ENCODE data around the gene CALML4. TPM values are rescaled to one million over a fixed set of nuclear protein-coding genes. Genes with fewer than 3 reads are reported as not detected.

The CALML4 gene
- total RNA-seq, 1 donor from 2014 or later, result 0.91 TPM

GRCh38 chr15:68229386-68230156, 24.4 kb upstream of the CALML4 start, which contains the start of gene CLN6:
Gene CLN6 (minus strand): TSS chr15:68229728. CDS start chr15:68229584, 144 bp downstream.
- Mint-ChIP-seq H3K9me3 (ENCODE audit: unreplicated experiment) (no peaks in the 10 kb centered on the region), H3K27ac (ENCODE audit: unreplicated experiment) (peak within 1 kb of the TSS; percentile 79), H3K27me3 (ENCODE audit: low read depth, unreplicated experiment) (peaks cover 5% of the 10 kb centered on the region), H3K4me3 (ENCODE audit: unreplicated experiment) (peak within 1 kb of the TSS; percentile 94), H3K36me3 (ENCODE audit: low read depth, unreplicated experiment) (no peaks in the 10 kb centered on the region), H3K4me1 (ENCODE audit: low read depth, unreplicated experiment) (peaks cover 17% of the 10 kb centered on the region)
- no peaks in the 10 kb centered on the region for H3K36me3 ChIP-seq (ENCODE audit: insufficient read depth, low read length)
- H3K9ac ChIP-seq (ENCODE audit: low read length), result peak within 1 kb of the TSS; percentile 85
- peak within 1 kb of the TSS; percentile 92 for H3K4me2 ChIP-seq (ENCODE audit: low read length)
- H3K9me3 ChIP-seq (ENCODE audit: insufficient read depth, low read depth, low read length), result no peaks in the 10 kb centered on the region
- H3K79me2 ChIP-seq (ENCODE audit: insufficient read depth, low read length), result peaks cover 47% of the 10 kb centered on the region
- H2AFZ ChIP-seq (ENCODE audit: low read depth, low read length), result peak within 1 kb of the TSS; percentile 91
- H3K27ac ChIP-seq (ENCODE audit: low read depth, low read length), result peak within 1 kb of the TSS; percentile 75
- peak; percentile 55 for DNase-seq (ENCODE audit: low read depth)
- peaks cover 14% of the 10 kb centered on the region for H3K4me1 ChIP-seq (ENCODE audit: insufficient read depth, low read length)
- H3K4me3 ChIP-seq (ENCODE audit: insufficient read depth, low read depth, low read length), result peak within 1 kb of the TSS; percentile 68
- TF ChIP-seq, protein P1, sequence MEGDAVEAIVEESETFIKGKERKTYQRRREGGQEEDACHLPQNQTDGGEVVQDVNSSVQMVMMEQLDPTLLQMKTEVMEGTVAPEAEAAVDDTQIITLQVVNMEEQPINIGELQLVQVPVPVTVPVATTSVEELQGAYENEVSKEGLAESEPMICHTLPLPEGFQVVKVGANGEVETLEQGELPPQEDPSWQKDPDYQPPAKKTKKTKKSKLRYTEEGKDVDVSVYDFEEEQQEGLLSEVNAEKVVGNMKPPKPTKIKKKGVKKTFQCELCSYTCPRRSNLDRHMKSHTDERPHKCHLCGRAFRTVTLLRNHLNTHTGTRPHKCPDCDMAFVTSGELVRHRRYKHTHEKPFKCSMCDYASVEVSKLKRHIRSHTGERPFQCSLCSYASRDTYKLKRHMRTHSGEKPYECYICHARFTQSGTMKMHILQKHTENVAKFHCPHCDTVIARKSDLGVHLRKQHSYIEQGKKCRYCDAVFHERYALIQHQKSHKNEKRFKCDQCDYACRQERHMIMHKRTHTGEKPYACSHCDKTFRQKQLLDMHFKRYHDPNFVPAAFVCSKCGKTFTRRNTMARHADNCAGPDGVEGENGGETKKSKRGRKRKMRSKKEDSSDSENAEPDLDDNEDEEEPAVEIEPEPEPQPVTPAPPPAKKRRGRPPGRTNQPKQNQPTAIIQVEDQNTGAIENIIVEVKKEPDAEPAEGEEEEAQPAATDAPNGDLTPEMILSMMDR (IDR thresholded peaks at IDR 0.05; ENCODE audit: insufficient read depth, low read depth, low read length), result no peak
- TF ChIP-seq EZH2 (IDR thresholded peaks at IDR 0.05; ENCODE audit: insufficient read depth, low read length), result no peak
- no peak for FAIRE-seq
- H3K27me3 ChIP-seq (ENCODE audit: insufficient read depth, low read length), result no peaks in the 10 kb centered on the region
- H4K20me1 ChIP-seq (ENCODE audit: insufficient read depth, low read length), result peaks cover 21% of the 10 kb centered on the region

DNA sequence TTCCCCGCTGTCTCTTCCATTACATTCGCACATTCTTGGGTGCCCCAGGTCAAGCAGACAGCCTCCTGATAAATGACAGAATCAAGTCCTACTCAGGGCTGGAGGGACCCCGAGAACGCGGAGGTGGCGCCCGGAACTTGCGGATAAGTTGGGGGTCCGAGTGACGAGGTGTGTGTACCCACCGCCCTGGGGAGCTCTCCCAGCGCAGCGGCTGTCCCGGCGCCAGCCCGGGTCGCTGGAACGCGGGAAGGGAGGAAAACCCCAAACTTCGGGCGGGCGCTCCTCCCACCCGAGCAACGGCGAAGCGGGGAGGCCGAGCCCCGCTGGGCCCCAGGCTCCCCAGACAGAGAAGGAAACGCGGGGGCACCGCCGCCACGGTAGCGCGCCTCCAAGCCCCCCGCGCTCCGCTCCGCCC, 23.8 kb upstream of the CALML4 start:
- no peak for DNase-seq (ENCODE audit: low read depth)

More for the DNA sequence above, 23.8 kb upstream of the CALML4 start:
- peaks cover 19% of the 10 kb centered on the region for H3K4me1 Mint-ChIP-seq (ENCODE audit: low read depth, unreplicated experiment)
- H3K4me3 Mint-ChIP-seq (ENCODE audit: unreplicated experiment), result peak overlapping the region; percentile 91
- TF ChIP-seq, protein P1 (IDR thresholded peaks at IDR 0.05; ENCODE audit: insufficient read depth, low read depth, low read length), result no peak
- no peak for TF ChIP-seq EZH2 (IDR thresholded peaks at IDR 0.05; ENCODE audit: insufficient read depth, low read length)
- no peaks in the 10 kb centered on the region for H3K9me3 Mint-ChIP-seq (ENCODE audit: unreplicated experiment)
- peaks cover 53% of the 10 kb centered on the region for H3K79me2 ChIP-seq (ENCODE audit: insufficient read depth, low read length)
- H3K9ac ChIP-seq (ENCODE audit: low read length), result peak overlapping the region; percentile 85
- H3K36me3 Mint-ChIP-seq (ENCODE audit: low read depth, unreplicated experiment), result no peaks in the 10 kb centered on the region
- H2AFZ ChIP-seq (ENCODE audit: low read depth, low read length), result peak overlapping the region; percentile 91
- peak overlapping the region; percentile 68 for H3K4me3 ChIP-seq (ENCODE audit: insufficient read depth, low read depth, low read length)
- H3K4me1 ChIP-seq (ENCODE audit: insufficient read depth, low read length), result peaks cover 14% of the 10 kb centered on the region
- no peaks in the 10 kb centered on the region for H3K36me3 ChIP-seq (ENCODE audit: insufficient read depth, low read length)
- FAIRE-seq, result no peak
- no peaks in the 10 kb centered on the region for H3K9me3 ChIP-seq (ENCODE audit: insufficient read depth, low read depth, low read length)
- H4K20me1 ChIP-seq (ENCODE audit: insufficient read depth, low read length), result peaks cover 27% of the 10 kb centered on the region
- H3K27me3 Mint-ChIP-seq (ENCODE audit: low read depth, unreplicated experiment), result peaks cover 5% of the 10 kb centered on the region
- peak overlapping the region; percentile 75 for H3K27ac Mint-ChIP-seq (ENCODE audit: unreplicated experiment)
- H3K4me2 ChIP-seq (ENCODE audit: low read length), result peak overlapping the region; percentile 92
- H3K27me3 ChIP-seq (ENCODE audit: insufficient read depth, low read length), result no peaks in the 10 kb centered on the region
- peak overlapping the region; percentile 75 for H3K27ac ChIP-seq (ENCODE audit: low read depth, low read length)
